GM20431 (cell line): ENCODE data around the gene CXCR1.
"Not testable (repeated sequence)": the region's sequence is repeated elsewhere in the genome, so short reads cannot be mapped to it uniquely, and the experiment has no call there.

Source experiments
- in situ Hi-C: fragments of 300-500 bp; cut with MseI, MboI; formaldehyde crosslinking; loops from one replicate; pipeline ENCODE4 v1.15.0; 2020; ENCODE audit warnings: low sequenced_read_pairs; ENCODE audit not compliant: unreplicated experiment

CXCR1 gene

GRCh38 chr2:218166791-218167190 is at the start of gene CXCR1:
Gene CXCR1 (minus strand): TSS chr2:218166962. CDS start chr2:218165211, 1,751 bp downstream.
- in situ Hi-C loops, result no loop called here

GRCh38 chr2:218216336-218216673 is 49.5 kb upstream of the CXCR1 start:
- in situ Hi-C loops, result no loop called here

GRCh38 chr2:218214116-218214515 is 47.4 kb upstream of the CXCR1 start:
- in situ Hi-C loops, result no loop called here

GRCh38 chr2:218209078-218209477 is 42.3 kb upstream of the CXCR1 start:
- in situ Hi-C loops, result no loop called here

GRCh38 chr2:218202266-218202665 is 35.5 kb upstream of the CXCR1 start:
- in situ Hi-C loops, result no loop called here

GRCh38 chr2:218196974-218197373 is 30.2 kb upstream of the CXCR1 start:
- in situ Hi-C loops, result no loop called here

GRCh38 chr2:218194880-218195279 is 28.1 kb upstream of the CXCR1 start:
- in situ Hi-C loops, result no loop called here

- in situ Hi-C loops, result no loop called here
Observed at GRCh38 chr2:218193701-218194100, 26.9 kb upstream of the CXCR1 start.

GRCh38 chr2:218192902-218193430 is 26.2 kb upstream of the CXCR1 start:
- in situ Hi-C loops, result no loop called here

GRCh38 chr2:218188528-218188927 is 21.8 kb upstream of the CXCR1 start:
- in situ Hi-C loops, result loop anchor here (10.0 kb wide), 1 partner anchor 66 kb away; no protein-coding TSS in a partner anchor

GRCh38 chr2:218187296-218188015 is 20.7 kb upstream of the CXCR1 start:
- in situ Hi-C loops, result loop anchor here (10.0 kb wide), 1 partner anchor 67 kb away; no protein-coding TSS in a partner anchor

- in situ Hi-C loops, result loop anchor here (10.0 kb wide), 1 partner anchor 68 kb away; no protein-coding TSS in a partner anchor
Observed at GRCh38 chr2:218186876-218187275, 20.1 kb upstream of the CXCR1 start.

- in situ Hi-C loops, result loop anchor here (10.0 kb wide), 1 partner anchor 68 kb away; no protein-coding TSS in a partner anchor
Observed at GRCh38 chr2:218186355-218186766, 19.6 kb upstream of the CXCR1 start.

- in situ Hi-C loops, result loop anchor here (10.0 kb wide), 1 partner anchor 70 kb away; no protein-coding TSS in a partner anchor
Observed at GRCh38 chr2:218184331-218184730, 17.6 kb upstream of the CXCR1 start.

GRCh38 chr2:218180467-218181114 is 13.8 kb upstream of the CXCR1 start:
- in situ Hi-C loops, result loop anchor here (10.0 kb wide), 1 partner anchor 74 kb away; no protein-coding TSS in a partner anchor

- in situ Hi-C loops, result loop anchor here (10.0 kb wide), 1 partner anchor 75 kb away; no protein-coding TSS in a partner anchor
Observed at GRCh38 chr2:218179782-218180181, 13.0 kb upstream of the CXCR1 start.

- in situ Hi-C loops, result no loop called here
Observed at GRCh38 chr2:218172845-218173244, 6.1 kb upstream of the CXCR1 start.

GRCh38 chr2:218171744-218172143 is 5.0 kb upstream of the CXCR1 start:
- in situ Hi-C loops, result not testable (repeated sequence)

- in situ Hi-C loops, result no loop called here
Observed at GRCh38 chr2:218169757-218170546, 3.2 kb upstream of the CXCR1 start.
